Thyroid gland (tissue), 4 donors: ENCODE results near the gene MAP2K2. TPM values are rescaled to one million over a fixed set of nuclear protein-coding genes. Genes with fewer than 3 reads are reported as not detected.
A peak's percentile ranks its signal among the peaks of the same experiment; 100 is the strongest.

ENCODE experiments used
- DNase-seq, 2 donors: peaks; one replicate each; pipeline ENCODE4 v3.0.0-alpha.2; 2019
- H3K27ac ChIP-seq, 3 donors: fragments of 200-600 bp; sonication (generic); 1 replicate in 2 of 3; 2 replicates in 1 of 3; pipeline ENCODE4 v1.5.1; 2016 to 2019; ENCODE audit warnings: mild to moderate bottlenecking in 1 of 3, moderate library complexity in 1 of 3
- H3K27me3 ChIP-seq: fragments of 200-600 bp; sonication (generic); one replicate; pipeline ENCODE4 v1.5.1; 2019
- H3K36me3 ChIP-seq, 2 donors: fragments of 200-600 bp; sonication (generic); one replicate each; pipeline ENCODE4 v1.5.1; 2016 to 2019
- H3K4me1 ChIP-seq, 2 donors: fragments of 200-600 bp; sonication (generic); one replicate each; pipeline ENCODE4 v1.5.1; 2017 to 2019
- H3K4me3 ChIP-seq, 3 donors: fragments of 200-600 bp; sonication (generic); replicated peaks in 1 of 3; 1 replicate in 2 of 3; 2 replicates in 1 of 3; pipeline ENCODE4 v1.5.1; 2016; ENCODE audit warnings: mild to moderate bottlenecking in 1 of 3
- H3K9me3 ChIP-seq: fragments of 200-600 bp; sonication (generic); one replicate; pipeline ENCODE4 v1.5.1; 2017
- POLR2A ChIP-seq, 2 donors: fragments of 450-650 bp; IDR thresholded peaks; one replicate each; pipeline ENCODE4 v1.6.1; 2017; ENCODE audit warnings: antibody characterized with exemption in 2 of 2, mild to moderate bottlenecking in 2 of 2, moderate library complexity in 1 of 2
- WGBS, 2 donors: methylation state at CpG; one replicate each; pipeline ENCODE4 v1.1.5; 2017; 5-methylcytosine and 5-hydroxymethylcytosine counted together
- intact Hi-C: fragments of 100-400 bp; cut with DNase I; formaldehyde crosslinking; loops from one replicate; pipeline ENCODE4 v1.15.1; 2023
- total RNA-seq, 4 donors: library from RNA; depleted of rRNA; stranded (reverse); fragments of >200 nt; gene quantifications; one replicate each; pipeline ENCODE4 v1.2.3, GENCODE V29; 2016
- TF ChIP-seq, protein P1 (sequence below), 6 experiments: fragments of 200-600 bp in 3 of 6; fragments of 450-650 bp in 3 of 6; sonication (generic) in 3 of 6; IDR thresholded peaks; one replicate each; pipeline ENCODE4 v1.5.1; 2016 to 2019; ENCODE audit warnings: antibody characterized with exemption in 6 of 6, mild to moderate bottlenecking in 2 of 6, inconsistent platforms in 1 of 6, moderate library complexity in 1 of 6

The MAP2K2 gene
- total RNA-seq, 4 donors from 2014 or later = 59.4 to 95.3 (median 81.8) TPM

GRCh38 chr19:4068047-4068966, 55.6 kb downstream of the MAP2K2 start:
- H3K27ac ChIP-seq = peak overlapping the region; percentile 91 to 98 (median 93)
- DNase-seq = no peak
- WGBS, 2 donors = 37 to 39% methylated on average over 31 of the region's 31 CpGs
- peak overlapping the region in 1 of 3 donors; percentile 93 for H3K4me3 ChIP-seq
- H3K27me3 ChIP-seq = no peaks in the 10 kb centered on the region
- intact Hi-C loops = loop anchor here (5.0 kb wide), 1 partner anchor 54 kb away; the partner anchor contains the start of gene MAP2K2
- H3K9me3 ChIP-seq = no peaks in the 10 kb centered on the region
- TF ChIP-seq, protein P1, sequence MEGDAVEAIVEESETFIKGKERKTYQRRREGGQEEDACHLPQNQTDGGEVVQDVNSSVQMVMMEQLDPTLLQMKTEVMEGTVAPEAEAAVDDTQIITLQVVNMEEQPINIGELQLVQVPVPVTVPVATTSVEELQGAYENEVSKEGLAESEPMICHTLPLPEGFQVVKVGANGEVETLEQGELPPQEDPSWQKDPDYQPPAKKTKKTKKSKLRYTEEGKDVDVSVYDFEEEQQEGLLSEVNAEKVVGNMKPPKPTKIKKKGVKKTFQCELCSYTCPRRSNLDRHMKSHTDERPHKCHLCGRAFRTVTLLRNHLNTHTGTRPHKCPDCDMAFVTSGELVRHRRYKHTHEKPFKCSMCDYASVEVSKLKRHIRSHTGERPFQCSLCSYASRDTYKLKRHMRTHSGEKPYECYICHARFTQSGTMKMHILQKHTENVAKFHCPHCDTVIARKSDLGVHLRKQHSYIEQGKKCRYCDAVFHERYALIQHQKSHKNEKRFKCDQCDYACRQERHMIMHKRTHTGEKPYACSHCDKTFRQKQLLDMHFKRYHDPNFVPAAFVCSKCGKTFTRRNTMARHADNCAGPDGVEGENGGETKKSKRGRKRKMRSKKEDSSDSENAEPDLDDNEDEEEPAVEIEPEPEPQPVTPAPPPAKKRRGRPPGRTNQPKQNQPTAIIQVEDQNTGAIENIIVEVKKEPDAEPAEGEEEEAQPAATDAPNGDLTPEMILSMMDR (IDR thresholded peaks at IDR 0.05) = no peak
- no peak for TF ChIP-seq POLR2A (IDR thresholded peaks at IDR 0.05)
- peaks cover 12 to 16% of the 10 kb centered on the region in 2 donors for H3K4me1 ChIP-seq
- H3K36me3 ChIP-seq = no peaks in the 10 kb centered on the region

- Histone ChIP-seq H3K4me3 (peak overlapping the region; percentile 34 to 93 (median 83)), H3K36me3 (no peaks in the 10 kb centered on the region), H3K9me3 (no peaks in the 10 kb centered on the region), H3K27me3 (no peaks in the 10 kb centered on the region), H3K27ac (peak overlapping the region; percentile 91 to 98 (median 93)), H3K4me1 (peaks cover 20 to 24% of the 10 kb centered on the region in 2 donors)
- intact Hi-C loops = loop anchor here (5.0 kb wide), 1 partner anchor 55 kb away; the partner anchor contains the start of gene MAP2K2
- 1 to 3% methylated on average over 13 to 27 of the region's 58 CpGs for WGBS, 2 donors
- no peak for DNase-seq
- TF ChIP-seq, protein P1 (IDR thresholded peaks at IDR 0.05) = no peak
- TF ChIP-seq POLR2A (IDR thresholded peaks at IDR 0.05) = no peak
These were observed 56.4 kb downstream of the MAP2K2 start for GRCh38 chr19:4067396-4068046.

DNA sequence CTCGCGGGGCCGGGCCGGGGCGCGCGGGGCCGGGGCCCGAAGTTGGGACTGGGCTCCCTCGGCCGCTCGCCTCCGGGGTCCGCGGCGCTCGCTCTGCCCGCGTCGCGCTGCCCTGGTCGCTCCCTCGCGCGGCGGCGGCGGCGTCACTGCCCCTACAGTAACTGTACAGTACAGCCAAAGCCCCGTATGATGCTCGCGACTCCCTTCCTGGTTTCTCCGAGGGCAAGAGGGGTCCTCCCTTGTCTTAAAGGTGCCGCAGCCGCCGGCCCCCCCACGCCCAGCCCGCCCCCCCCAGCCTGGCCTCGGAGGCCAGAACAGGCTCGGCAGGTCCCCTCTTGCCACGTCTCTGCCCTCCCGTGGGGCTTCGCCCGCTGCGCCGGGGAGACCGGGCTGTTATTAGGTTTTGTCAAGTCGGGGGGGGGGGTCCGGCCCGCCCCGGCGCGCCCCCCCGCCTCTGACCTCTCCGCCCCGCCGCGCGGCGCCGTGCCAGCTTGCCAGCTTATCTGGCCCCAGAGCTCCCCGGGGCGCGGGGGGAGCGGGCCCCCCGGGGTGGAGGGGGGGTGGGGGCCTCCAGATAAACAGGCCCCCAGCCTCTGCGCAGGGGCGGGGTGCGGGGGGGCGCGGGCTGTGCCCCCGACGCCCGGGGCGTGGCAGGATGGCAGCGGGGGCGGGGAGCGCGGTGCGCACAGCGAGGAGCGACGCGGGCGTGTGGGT, 57.1 kb downstream of the MAP2K2 start, which contains the start of gene ZBTB7A:
Gene ZBTB7A (minus strand): TSS at position 218 of the 714 bp plus-strand sequence. CDS start 11,667 bp downstream, outside the sequence.
- Histone ChIP-seq H3K27ac (peak within 1 kb of the TSS; percentile 91 to 98 (median 93)), H3K4me3 (peak within 1 kb of the TSS; percentile 83 to 93 (median 93)), H3K36me3 (no peaks in the 10 kb centered on the region), H3K9me3 (no peaks in the 10 kb centered on the region), H3K27me3 (no peaks in the 10 kb centered on the region), H3K4me1 (peaks cover 27 to 31% of the 10 kb centered on the region in 2 donors)
- intact Hi-C loops = loop anchor here (5.0 kb wide), 1 partner anchor 55 kb away; the partner anchor contains the start of gene MAP2K2
- WGBS, 2 donors = 1% methylated on average over 25 of the region's 85 CpGs; no CpG with 5 or more reads in 1 of the 2 donors
- peak; percentile 84 to 86 for DNase-seq
- TF ChIP-seq, protein P1 (IDR thresholded peaks at IDR 0.05) = no peak
- peak; percentile 22 to 40 for TF ChIP-seq POLR2A (IDR thresholded peaks at IDR 0.05)

DNA sequence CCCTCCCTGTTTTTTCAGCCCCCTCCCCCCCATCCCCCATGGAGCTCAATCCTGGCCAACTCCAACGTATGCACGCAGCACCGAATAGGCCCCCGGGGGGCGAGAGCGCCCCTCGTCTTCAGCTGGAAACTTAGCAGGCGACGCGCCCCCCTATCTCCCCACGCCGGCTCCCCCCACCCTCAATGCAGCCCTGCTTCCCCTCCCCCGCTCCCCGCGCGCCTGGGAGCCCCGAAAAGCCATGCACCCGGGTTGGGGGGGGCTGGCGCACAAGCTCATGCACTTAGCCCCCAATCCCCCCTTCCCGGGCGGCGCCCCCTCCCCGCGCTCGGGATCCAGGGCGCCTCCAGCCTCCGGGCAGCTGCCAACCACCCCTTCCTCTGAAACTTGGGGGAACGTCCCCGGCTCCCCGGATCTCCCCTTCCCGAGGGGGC, 57.7 kb downstream of the MAP2K2 start:
- H3K27me3 ChIP-seq = no peaks in the 10 kb centered on the region
- no CpG with 5 or more reads among the region's 31 CpGs for WGBS, 2 donors
- peaks cover 33 to 37% of the 10 kb centered on the region in 2 donors for H3K4me1 ChIP-seq
- no peaks in the 10 kb centered on the region for H3K9me3 ChIP-seq
- TF ChIP-seq, protein P1 (IDR thresholded peaks at IDR 0.05) = no peak
- TF ChIP-seq POLR2A (IDR thresholded peaks at IDR 0.05) = no peak
- H3K36me3 ChIP-seq = no peaks in the 10 kb centered on the region
- peak in 1 of 2 donors; percentile 37 for DNase-seq
- H3K4me3 ChIP-seq = peak overlapping the region; percentile 83 to 93 (median 93)
- peak overlapping the region; percentile 91 to 98 (median 91) for H3K27ac ChIP-seq
- intact Hi-C loops = loop anchor here (5.0 kb wide), 1 partner anchor 56 kb away; the partner anchor contains the start of gene MAP2K2
